Subcutaneous adipose tissue (tissue), 4 donors: ENCODE measurements around the gene MRPS31. TPM values are rescaled to one million over a fixed set of nuclear protein-coding genes. Genes with fewer than 3 reads are reported as not detected.

Experiments used
- CTCF ChIP-seq: fragments of 450-650 bp; IDR thresholded peaks from one replicate; pipeline ENCODE4 v1.5.1; 2016; ENCODE audit warnings: low read depth, mild to moderate bottlenecking, control low read depth, antibody characterized with exemption, moderate library complexity
- total RNA-seq, 4 donors: library from RNA; depleted of rRNA; stranded (reverse); fragments of >200 nt; gene quantifications; one replicate each; pipeline ENCODE4 v1.1.0, GENCODE V29; 2016

MRPS31 gene
- total RNA-seq, 4 donors from 2014 or later, result 11.5 to 21.5 (median 16.3) TPM

- no peak for TF ChIP-seq CTCF
Observed at GRCh38 chr13:40777809-40778175, 6.8 kb upstream of the MRPS31 start.

- no peak for TF ChIP-seq CTCF
Observed at GRCh38 chr13:40777166-40777808, 6.3 kb upstream of the MRPS31 start.

GRCh38 chr13:40776681-40777165 is 5.7 kb upstream of the MRPS31 start:
- no peak for TF ChIP-seq CTCF

GRCh38 chr13:40776232-40776631 is 5.2 kb upstream of the MRPS31 start:
- no peak for TF ChIP-seq CTCF

GRCh38 chr13:40774672-40775071 is 3.7 kb upstream of the MRPS31 start:
- no peak for TF ChIP-seq CTCF

GRCh38 chr13:40772765-40773473 is 1.9 kb upstream of the MRPS31 start:
- TF ChIP-seq CTCF, result no peak

GRCh38 chr13:40770609-40770933 is 419 bp downstream of the MRPS31 start:
- no peak for TF ChIP-seq CTCF
